NCI-H128 (cell line): ENCODE measurements around the gene SLC12A1.
A peak's percentile ranks its signal among the peaks of the same experiment; 100 is the strongest.

Experiments used
- DNase-seq: peaks from one replicate; lab custom pipeline; 2025; ENCODE audit not compliant: unreplicated experiment; lab: John Stamatoyannopoulos, UW

The SLC12A1 gene

DNA sequence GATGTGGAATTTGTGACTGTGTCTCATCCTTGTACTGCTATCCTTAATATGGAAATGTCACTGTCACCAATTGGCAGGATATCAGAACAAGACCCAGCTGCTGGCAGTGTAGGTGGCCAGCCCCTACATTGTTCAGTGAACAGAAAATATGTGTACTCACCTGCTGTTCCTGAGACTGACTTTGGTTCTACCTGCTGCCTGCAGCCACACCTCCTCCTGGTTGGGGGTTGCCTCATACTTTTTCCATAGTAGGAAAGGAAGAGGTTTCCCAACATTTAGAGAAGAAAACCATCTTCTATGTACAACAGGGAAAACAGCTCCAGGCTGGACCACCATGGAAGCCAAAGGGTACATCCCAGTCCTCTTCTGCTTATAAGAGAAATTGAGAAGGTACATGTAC lies 35.9 kb downstream of the SLC12A1 start:
- DNase-seq: no peak

DNA sequence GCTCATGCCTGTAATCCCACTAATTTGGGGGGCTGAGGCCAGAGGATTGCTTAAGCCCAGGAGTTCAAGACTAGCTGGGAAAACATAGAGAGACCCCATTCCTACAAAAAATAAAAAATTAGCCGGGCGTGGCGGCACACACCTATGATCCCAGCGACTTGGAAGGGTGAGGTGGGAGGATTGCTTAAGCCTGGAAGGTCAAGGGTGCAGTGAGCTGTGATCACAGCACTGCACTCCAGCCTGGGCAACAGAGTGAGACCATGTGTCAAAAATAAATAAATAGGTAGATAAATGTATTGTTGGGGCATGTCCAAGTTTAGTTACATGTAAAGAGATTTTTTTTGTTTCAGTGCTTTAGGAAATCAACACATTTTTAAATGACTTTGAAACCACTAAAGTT lies 36.4 kb downstream of the SLC12A1 start:
- no peak for DNase-seq

DNA sequence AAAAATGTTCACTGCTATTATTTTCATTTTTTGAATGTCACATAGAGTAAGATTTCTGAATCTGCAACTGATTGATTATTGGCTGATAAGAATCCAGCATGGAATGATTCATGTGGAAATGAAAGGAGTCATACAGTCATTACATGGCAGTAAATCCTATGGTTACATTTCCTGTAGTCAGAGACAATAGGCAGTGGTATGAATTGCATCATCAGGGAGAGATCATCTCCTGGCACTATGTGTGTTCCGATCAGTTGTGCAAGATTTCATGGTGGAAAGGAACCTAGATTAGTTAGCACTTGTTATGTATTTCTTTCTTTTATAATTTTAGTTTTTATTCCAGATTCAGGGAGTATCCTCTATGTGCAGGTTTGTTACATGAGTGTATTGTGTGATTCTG lies 38.8 kb downstream of the SLC12A1 start:
- no peak for DNase-seq

DNA sequence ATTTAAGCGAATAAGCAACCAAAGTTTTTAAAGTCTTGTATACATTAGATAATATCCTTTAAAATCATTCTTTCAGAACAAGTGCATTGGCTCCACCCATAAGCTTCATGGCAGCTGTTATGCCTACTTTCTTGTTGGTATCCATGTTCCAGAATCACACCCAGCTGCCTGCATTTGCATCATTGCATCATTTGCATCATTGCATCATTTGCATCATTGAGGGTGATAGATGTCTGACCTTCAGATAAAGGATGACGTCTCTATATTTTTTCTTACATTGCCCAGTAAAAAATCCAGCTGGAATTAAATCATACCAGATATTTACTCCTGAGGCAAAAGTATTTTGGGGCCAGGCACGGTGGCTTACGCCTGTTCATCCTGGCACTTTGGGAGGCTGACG lies 42.3 kb downstream of the SLC12A1 start:
- DNase-seq: no peak

DNA sequence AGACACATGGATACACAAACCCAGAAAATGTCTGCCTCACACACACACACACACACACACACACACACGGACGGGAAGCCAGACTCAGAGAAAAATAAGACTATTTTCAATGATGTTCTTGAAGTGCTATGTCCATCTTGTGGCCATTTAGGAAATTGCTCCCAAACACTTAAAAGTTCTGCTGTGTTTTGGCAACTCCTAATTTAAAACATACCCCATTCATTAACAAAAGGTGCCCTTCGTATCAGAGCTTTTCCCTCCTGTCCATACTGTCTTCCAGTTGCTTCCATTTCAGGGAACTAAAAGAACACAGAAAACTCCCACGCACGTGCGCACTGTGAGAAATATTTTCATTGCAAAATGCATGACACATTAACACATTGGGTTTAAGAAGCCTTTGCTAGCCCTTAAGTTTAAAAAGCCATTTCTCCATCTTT lies 44.6 kb downstream of the SLC12A1 start:
- DNase-seq: no peak

DNA sequence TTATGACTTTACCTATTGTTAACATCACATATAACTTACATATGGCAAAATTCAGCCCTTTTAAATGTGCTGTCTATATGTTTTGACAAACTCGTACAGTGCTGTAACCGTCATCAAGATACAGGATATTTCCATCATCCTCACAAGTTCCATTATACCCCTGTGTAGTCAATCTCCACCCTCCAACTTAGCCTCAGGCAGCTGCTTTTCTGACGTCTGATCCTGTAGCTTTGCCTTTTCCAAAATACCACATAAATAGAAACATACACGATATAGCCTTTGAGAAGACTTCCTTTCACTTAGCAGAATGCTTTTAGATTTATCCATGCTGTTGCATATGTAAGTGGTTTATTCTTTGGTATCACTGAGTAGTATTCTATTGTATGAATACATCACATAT lies 47.1 kb downstream of the SLC12A1 start:
- DNase-seq: no peak

DNA sequence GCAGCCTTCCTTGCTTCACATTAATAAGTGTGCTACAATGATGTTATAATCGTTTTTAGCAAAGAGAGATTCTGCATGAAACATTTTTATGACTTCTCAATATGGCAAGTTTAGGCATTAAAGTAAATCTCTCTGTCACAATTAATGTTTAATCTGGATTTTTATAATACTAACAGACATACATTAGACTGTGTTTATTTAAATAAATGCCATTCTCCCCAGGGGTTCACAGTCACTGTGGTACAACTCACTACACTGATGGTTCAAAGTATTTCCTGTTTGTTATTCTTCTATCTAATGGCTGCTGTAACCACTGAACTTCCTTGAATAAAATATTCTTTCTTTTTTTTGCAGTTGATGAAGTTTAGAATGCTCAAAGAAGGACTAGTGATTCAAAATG lies 59.0 kb downstream of the SLC12A1 start:
- DNase-seq: no peak

DNA sequence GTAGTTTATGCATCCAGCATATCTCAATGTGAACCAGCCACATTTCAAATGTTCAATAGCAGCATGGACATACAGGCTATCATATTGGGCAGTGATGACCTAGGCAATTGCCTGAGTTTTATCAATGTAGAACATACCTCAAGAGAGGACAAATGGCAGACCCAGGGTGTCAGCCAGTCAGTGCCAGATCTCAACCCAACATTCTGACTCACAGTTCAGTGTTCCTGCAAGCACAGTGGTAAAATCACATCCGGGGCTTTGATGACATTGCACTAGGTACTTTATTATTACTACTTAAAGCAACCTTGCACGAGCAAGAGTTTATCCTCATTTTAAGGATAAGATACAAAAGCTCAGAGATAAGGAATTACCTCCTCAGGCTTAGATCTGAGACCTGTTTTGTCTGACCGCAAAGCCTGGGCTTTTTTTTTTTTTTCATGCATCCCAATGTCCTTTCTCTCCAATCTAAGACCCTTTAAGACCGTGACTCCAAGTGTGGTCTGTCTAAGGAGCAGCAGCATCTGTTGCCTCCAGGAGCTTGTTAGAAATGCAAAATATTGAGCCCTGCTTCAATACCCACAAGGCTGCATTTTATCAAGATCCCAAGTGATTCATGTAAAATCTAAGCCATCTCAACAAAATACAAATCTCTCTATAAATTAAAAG lies 60.1 kb downstream of the SLC12A1 start:
- DNase-seq: no peak

DNA sequence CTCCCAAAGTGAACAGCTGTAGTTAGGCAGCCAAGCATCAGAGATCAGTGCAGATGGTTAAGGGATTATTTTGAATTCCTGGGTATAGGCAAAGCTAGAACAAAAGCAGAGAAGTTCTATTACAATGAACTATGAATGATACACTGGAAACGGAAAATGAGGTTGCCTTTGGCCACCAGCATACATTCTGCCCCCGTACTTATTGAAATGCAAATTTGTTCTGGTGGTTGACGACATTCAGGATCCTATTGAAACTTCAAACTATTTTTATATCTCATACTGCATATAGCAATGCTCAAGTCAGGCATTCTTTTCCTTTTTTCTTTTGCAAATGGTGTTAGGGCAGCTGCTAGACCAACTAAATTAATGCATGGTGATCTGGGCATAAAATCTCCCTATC lies 61.7 kb downstream of the SLC12A1 start:
- DNase-seq: no peak

DNA sequence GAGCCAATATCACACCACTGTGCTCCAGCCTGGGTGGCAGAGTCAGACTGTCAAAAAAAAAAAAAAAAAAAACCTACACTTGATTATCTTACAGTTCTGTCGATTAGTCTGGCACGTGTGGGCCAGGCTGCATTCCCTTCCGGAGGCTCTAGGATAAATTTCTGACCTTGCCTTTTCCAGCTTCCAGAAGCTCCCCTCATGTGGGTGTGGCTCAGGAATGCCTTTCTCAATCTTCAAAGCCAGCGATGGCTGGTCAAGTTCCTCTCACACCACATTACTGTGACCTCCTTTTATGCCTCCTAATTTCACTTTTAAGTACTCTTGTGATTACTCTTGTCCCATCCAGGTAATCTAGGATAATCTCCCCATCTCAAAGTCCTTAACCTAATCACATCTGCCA lies 66.9 kb downstream of the SLC12A1 start:
- no peak for DNase-seq

DNA sequence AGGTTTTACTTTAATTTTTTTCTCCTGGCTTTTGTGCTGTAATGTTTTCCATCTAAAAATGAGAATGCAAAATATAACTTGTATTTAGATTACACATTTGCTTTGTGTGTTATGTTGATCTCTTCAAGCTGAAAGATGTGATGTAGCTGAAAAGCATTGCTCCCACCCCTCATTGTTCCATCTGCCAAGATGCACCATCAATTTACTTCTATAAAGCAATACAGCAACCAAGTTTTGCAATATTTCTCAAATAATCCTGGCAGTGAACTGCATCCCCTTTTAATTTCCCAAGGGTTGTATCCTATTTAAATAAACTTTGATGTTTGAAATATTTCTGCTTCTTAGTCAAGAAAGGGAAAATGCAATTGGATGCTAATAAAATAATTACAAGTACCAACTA lies 72.6 kb downstream of the SLC12A1 start:
- no peak for DNase-seq

DNA sequence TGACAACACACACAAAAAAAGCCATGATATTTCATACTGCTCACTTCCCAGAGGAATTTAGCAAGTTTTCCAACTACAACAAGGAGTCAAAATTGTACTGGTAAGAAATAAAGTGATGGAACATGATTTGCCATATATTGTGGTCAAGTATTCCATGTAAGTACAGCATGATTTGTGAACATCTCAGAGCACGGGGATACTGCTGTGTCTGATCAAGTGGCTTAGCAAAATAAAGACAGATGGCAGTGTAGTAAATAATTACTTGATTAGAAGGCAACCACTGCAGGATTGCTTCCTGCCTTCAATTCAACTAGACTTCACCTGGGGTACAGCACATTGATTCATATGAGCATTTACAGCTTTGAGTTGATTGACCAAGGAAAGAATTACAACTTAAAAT lies 73.5 kb downstream of the SLC12A1 start:
- no peak for DNase-seq

DNA sequence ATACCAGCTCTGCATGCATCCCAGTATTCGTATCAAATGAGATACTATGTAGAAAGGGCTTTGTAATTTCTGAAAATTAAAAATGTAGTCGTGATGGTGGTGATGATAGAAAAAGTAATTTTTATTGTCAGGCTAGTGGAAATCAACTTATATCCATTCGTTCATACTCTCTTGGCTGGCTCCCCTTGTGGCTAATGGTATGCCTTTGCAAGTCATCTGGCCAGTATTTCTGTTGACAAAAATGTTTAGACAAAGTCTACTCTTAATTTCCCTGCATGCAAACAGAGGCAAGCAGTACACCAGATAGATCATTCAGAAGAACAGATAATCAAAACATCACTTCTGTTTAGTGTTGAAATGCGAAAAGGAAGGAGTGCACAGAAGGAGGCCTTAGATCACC lies 75.6 kb downstream of the SLC12A1 start:
- DNase-seq: no peak

DNA sequence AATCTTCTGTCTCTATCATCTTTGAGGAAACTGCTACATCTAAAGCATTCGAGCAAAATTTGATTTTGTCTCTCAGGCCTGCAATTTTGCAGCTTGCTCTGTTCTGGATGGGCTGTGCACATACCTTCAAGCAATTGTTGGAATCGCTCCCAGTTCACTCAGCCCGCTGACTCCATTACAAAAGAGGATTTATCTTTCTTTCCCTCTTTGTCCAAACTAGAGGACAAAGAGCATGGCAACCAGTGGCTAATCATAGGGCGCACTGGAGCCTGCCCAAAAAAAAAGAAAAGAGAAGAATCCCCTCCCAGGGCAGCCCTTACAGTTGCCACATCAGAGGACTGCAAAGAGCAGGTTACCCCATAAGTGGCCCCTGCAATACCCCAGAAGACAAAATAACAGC lies 76.1 kb downstream of the SLC12A1 start:
- no peak for DNase-seq

DNA sequence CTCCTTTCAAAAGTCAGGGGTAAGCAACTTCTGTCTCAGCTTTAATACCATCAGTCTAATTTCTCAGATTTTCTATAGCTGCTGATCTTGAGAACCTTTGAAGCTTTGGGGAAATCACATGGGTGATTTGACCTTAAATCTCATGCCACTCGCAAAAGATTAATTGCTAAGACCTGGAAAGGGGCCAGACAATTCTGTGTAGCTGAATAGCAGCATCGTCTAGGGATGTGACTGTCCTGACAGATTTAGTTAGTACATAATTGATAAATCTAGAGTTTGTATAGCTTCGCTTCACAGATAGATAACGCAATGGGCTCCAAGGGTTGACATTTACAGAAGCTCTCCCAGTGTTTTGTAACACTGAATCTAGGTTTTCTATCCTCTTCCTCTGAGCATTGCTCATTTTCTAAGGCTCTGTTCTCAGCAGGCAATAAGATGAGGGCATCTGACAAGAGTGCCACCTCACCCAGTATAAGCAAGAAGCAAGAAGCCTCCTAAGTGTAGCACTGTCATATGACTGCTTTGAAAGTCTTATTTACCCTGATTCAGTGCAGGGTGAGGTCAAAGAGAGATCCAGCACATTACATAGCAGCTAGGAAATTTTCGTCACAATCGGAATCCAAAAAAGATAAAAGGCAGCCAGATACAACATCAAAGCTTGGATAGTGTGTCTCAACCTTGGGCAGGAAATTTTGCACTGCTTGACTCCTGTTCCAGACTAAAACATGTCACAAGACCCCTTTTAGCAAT lies 77.5 kb downstream of the SLC12A1 start:
- DNase-seq: no peak

DNA sequence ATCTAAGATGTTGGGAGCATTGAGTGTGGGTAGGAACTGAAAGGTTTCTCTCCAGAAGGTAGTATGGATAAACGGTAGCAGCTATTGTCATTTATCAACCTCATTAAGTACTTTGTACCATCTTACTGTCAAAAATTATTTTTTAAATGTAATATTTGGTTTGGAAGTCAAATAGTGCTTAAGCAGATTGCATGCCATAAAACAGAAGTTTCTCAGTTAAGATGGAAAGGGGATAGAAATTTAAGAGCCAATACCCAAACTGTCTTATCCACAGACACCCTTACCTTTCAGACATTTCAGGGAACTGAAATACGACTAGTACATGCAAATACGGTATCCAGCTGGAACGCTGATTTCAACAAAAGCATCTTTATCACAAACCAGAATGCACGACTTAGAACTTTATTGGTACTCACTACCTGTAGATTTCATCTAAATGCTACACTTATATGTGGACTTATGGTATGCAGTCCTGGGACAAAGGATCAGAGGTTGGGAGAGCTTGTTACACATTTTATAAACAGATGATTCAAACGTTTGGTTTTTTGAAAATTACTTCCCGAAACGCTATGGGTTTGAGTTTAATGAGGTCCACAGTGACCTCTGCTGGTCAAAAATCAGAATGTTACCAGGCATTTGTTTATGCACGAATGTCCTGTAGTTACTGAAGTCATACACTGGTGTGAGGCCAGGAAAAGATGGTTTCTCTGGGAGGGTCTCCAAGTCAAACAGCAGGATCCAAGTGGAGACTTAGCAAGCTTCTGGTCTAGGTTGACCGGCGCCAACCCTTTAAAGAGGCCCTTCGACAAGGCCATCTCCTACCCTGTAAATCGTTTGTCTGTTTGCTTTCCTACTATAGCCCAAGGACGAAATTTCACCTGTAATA lies 79.5 kb downstream of the SLC12A1 start:
- DNase-seq: peak; percentile 24

DNA sequence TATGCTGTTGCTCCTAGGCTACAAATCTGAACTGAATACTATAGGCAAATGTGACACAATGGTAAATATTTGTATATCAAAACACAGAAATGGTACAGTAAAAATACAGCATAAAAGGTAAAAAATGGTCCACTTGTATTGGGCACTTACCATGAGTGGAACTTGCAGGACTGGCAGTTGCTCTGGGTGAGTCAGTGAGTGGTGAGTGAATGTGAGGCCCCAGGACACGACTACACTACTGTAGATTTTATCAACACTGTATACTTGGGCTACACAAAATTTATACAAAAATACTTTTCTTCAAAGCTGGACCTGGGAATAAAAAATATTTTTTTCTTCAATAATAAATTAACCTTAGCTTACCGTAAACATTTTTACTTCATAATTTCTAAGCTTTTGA lies 83.5 kb downstream of the SLC12A1 start:
- no peak for DNase-seq

DNA sequence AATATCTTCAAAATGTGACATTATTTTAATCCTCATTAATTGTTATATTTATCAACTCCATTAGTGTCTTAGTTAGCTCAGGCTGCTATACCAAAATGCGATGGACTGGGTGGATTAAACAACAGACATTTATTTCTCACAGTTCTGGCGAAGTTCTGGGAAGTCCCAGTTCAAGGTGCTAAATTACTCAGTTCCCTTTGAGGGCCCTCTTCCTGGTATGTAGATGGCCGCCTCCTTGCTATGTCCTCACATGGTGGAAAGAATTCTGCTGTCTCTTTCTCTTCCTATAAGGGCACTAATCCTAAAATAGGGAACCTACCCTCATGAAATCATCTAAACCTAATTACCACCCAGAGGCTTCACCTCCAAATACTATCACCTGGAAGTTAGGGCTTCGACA lies 86.4 kb downstream of the SLC12A1 start:
- no peak for DNase-seq

DNA sequence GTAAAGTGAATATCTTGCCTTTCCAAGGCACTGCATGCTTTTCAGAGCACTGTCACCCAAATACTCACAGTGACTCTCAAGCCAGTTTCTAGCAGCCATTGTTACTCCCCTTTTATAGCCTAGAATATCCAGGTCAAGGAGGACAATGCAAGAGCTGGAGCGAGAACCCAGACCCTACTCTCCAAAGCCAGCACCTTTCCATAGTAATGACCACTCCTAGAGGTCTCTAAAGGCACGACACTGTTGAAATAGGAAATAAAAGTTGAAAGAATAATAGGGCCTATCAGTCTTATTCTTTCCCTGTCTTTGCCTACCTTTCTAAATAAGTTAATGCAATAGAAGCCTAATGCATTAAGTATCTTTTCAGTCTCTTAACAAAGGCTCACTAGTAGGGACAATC lies 91.6 kb downstream of the SLC12A1 start:
- DNase-seq: no peak

DNA sequence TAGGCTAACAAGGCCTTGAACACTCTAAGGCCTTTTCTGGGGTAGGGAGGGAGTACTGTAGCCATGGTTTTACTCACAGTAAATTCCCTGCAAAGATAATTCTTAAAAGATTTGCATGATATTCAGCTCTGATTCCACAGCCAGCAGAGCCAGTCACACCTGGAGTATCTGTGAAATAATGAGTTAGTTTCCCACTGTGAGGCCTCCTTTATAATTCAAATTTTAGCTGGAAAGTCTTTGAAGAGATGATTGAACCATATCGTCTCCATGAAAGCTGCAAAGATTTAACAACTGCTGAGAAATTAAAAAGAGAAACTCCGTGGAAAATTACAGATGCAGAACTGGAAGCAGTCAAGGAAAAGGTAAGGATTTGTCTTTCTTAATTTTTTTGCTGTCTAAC lies 92.8 kb downstream of the SLC12A1 start:
- DNase-seq: no peak

DNA sequence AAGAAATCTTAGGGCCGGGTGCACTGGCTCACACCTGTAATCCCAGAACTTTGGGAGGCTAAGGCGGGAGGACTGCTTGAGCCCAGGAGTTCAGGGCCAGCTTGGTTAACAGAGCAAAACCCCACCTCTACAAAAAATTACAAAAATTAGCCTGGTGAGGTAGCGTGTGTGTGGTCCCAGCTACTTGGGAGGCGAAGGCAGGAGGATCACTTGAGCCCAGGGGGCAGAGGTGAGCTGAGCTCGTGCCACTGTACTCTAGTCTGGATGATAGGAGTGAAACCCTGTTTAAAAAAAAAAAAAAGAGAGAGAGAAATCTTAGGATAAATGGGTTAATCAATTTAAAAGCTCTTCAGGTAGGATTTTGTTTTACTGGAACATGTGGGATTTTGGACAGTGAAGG lies 93.9 kb downstream of the SLC12A1 start:
- DNase-seq: no peak

DNA sequence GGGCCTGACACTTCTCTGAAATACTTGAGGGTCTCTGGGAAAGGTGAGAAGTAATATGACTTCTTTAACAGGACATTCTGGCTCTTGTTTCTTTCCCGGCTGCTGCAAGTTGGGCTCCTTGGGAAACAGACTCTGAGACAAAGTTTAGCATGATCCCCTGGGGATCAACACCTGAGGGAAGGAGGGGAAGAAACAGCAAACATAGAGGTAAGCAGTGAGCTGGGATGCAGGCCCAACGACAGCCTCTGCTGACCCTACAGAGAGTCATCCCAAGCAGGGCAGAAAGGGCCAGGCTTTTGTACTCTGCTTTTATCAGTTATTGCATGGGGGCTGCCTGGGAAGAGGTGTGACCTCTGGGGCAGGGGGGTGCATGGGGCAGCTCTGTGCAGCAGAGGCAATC lies 98.3 kb downstream of the SLC12A1 start:
- DNase-seq: no peak
